Measurements from ENCODE around the gene HIVEP2. TPM values are rescaled to one million over a fixed set of nuclear protein-coding genes. Genes with fewer than 3 reads are reported as not detected.

Gene HIVEP2
- total and polyA plus RNA-seq, 2 donors from 2014 or later = 2.4 to 26.0 TPM

DNA sequence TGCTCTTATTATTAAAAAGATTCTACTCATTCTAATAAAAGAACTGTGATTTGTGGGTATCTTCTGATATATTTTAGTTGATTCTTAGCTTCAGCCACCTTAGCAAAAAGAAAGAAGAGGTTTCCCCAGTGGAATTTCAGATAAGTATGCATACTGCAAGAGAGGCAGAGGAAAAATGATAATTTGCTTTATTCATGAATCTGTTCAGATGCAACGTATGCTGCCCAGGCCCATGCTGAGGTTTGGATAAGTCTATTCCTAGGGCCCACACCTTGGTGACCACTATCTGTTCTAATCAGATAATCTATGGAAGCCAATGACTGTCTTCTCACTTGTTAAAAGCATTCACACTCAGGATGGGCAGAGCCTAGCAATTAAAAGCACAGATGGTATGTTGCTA lies 194.0 kb downstream of the HIVEP2 start:
- Histone ChIP-seq H3K36me3 (ENCODE audit: control insufficient read depth in 2 of 3, insufficient read depth in 3 of 3, low read length in 3 of 3) (peaks cover 0 to 7% (median 0%) of the 10 kb centered on the region in 3 donors), H3K27me3 (ENCODE audit: control insufficient read depth, insufficient read depth, low read length) (no peaks in the 10 kb centered on the region), H3K27ac (ENCODE audit: low read depth in 2 of 2, low read length in 2 of 2) (no peak overlapping the region), H3K9ac (ENCODE audit: low read length in 3 of 3) (no peak overlapping the region), H3K9me3 (ENCODE audit: control insufficient read depth in 2 of 3, insufficient read depth in 1 of 3, low read length in 3 of 3) (no peaks in the 10 kb centered on the region), H3K4me3 (ENCODE audit: low read length in 3 of 3) (no peak overlapping the region), H3K4me1 (ENCODE audit: control insufficient read depth in 2 of 3, insufficient read depth in 2 of 3, low read depth in 1 of 3, low read length in 3 of 3) (no peaks in the 10 kb centered on the region)
- intact Hi-C loops (cut with DNase I) = no loop called here
- DNase-seq (no peak), FAIRE-seq (no peak)
- TF ChIP-seq, protein P1, sequence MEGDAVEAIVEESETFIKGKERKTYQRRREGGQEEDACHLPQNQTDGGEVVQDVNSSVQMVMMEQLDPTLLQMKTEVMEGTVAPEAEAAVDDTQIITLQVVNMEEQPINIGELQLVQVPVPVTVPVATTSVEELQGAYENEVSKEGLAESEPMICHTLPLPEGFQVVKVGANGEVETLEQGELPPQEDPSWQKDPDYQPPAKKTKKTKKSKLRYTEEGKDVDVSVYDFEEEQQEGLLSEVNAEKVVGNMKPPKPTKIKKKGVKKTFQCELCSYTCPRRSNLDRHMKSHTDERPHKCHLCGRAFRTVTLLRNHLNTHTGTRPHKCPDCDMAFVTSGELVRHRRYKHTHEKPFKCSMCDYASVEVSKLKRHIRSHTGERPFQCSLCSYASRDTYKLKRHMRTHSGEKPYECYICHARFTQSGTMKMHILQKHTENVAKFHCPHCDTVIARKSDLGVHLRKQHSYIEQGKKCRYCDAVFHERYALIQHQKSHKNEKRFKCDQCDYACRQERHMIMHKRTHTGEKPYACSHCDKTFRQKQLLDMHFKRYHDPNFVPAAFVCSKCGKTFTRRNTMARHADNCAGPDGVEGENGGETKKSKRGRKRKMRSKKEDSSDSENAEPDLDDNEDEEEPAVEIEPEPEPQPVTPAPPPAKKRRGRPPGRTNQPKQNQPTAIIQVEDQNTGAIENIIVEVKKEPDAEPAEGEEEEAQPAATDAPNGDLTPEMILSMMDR (IDR thresholded peaks at IDR 0.05; ENCODE audit: borderline replicate concordance, extremely low read depth, insufficient read depth) = no peak

DNA sequence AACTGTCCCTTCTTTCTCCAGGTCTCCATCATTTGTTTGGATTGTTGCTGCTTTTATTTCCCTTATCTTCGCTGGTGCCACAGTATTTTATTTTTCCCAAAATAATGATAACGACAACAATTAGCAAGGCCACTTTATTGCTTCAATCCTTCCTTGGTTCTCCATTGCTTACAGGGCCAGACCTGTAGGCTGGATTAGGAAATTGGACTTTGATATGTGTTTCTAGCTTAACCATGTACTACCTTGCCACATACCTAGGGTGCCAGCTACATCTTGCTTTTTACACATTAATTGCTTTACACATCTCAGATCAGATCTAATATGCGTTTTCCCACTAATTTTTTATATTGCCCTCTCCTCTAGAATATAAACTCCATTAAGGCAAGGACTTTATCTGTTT lies 195.4 kb downstream of the HIVEP2 start:
- no peak overlapping the region for H3K27ac ChIP-seq (ENCODE audit: low read depth in 2 of 2, low read length in 2 of 2)
- intact Hi-C loops (cut with DNase I) = no loop called here
- TF ChIP-seq, protein P1 (IDR thresholded peaks at IDR 0.05; ENCODE audit: borderline replicate concordance, extremely low read depth, insufficient read depth) = no peak
- H3K4me3 ChIP-seq (ENCODE audit: low read length in 3 of 3) = no peak overlapping the region
- H3K9me3 ChIP-seq (ENCODE audit: control insufficient read depth in 2 of 3, insufficient read depth in 1 of 3, low read length in 3 of 3) = no peaks in the 10 kb centered on the region
- peaks cover 0 to 7% (median 0%) of the 10 kb centered on the region in 3 donors for H3K36me3 ChIP-seq (ENCODE audit: control insufficient read depth in 2 of 3, insufficient read depth in 3 of 3, low read length in 3 of 3)
- FAIRE-seq = no peak
- no peak for DNase-seq
- H3K27me3 ChIP-seq (ENCODE audit: control insufficient read depth, insufficient read depth, low read length) = no peaks in the 10 kb centered on the region
- no peak overlapping the region for H3K9ac ChIP-seq (ENCODE audit: low read length in 3 of 3)
- H3K4me1 ChIP-seq (ENCODE audit: control insufficient read depth in 2 of 3, insufficient read depth in 2 of 3, low read depth in 1 of 3, low read length in 3 of 3) = no peaks in the 10 kb centered on the region

DNA sequence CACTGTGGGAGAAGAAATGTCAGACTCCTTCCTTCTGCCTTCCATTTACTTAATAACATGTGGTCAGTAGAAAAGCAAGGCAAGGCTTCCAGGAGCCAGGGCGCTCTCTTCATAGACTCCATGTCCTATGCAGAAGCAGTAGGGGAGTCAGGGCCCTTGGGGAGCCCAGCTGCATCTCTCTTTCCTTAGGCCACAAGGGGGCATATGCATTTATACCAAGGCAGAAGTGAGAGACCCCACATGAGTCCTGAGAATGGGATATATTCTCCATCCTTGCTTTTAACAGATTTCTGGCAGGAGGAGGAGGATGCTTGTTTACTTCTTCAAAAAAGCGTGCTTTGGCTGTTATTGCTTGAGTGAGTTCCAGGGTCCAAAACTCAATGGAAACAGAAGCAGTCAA lies 198.5 kb downstream of the HIVEP2 start:
- DNase-seq (peak in 3 of 5 donors; percentile 29 to 68 (median 30)), FAIRE-seq (no peak)
- no peak overlapping the region for H3K27ac ChIP-seq (ENCODE audit: low read depth in 2 of 2, low read length in 2 of 2)
- TF ChIP-seq, protein P1 (IDR thresholded peaks at IDR 0.05; ENCODE audit: borderline replicate concordance, extremely low read depth, insufficient read depth) = peak; percentile 39
- intact Hi-C loops (cut with DNase I) = no loop called here
- H3K27me3 ChIP-seq (ENCODE audit: control insufficient read depth, insufficient read depth, low read length) = no peaks in the 10 kb centered on the region
- H3K4me3 ChIP-seq (ENCODE audit: low read length in 3 of 3) = no peak overlapping the region
- H3K4me1 ChIP-seq (ENCODE audit: control insufficient read depth in 2 of 3, insufficient read depth in 2 of 3, low read depth in 1 of 3, low read length in 3 of 3) = no peaks in the 10 kb centered on the region
- H3K9me3 ChIP-seq (ENCODE audit: control insufficient read depth in 2 of 3, insufficient read depth in 1 of 3, low read length in 3 of 3) = no peaks in the 10 kb centered on the region
- no peak overlapping the region for H3K9ac ChIP-seq (ENCODE audit: low read length in 3 of 3)
- no peaks in the 10 kb centered on the region for H3K36me3 ChIP-seq (ENCODE audit: control insufficient read depth in 2 of 3, insufficient read depth in 3 of 3, low read length in 3 of 3)

DNA sequence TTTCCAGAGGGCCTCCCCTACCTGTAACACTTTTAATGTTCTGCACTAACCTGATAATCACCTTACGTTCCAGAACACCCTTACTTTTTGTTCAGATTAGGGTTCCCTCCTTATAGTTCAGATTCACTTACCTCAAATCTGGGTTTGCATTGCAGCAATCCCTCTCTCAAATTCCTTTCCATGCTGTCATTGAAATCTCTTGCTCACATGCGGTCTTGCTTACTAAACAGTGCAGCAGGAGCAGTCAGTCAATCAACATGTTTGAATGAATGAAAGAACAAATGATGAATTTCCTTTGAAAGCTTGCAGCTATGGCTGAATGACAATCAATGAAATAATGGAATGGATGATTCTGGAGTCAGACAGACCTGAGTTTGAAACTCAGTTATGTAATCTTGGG lies 200.1 kb downstream of the HIVEP2 start:
- DNase-seq (no peak), FAIRE-seq (no peak)
- intact Hi-C loops (cut with DNase I) = no loop called here
- H3K4me3 ChIP-seq (ENCODE audit: low read length in 3 of 3) = no peak overlapping the region
- no peak overlapping the region for H3K27ac ChIP-seq (ENCODE audit: low read depth in 2 of 2, low read length in 2 of 2)
- no peaks in the 10 kb centered on the region for H3K36me3 ChIP-seq (ENCODE audit: control insufficient read depth in 2 of 3, insufficient read depth in 3 of 3, low read length in 3 of 3)
- TF ChIP-seq, protein P1 (IDR thresholded peaks at IDR 0.05; ENCODE audit: borderline replicate concordance, extremely low read depth, insufficient read depth) = no peak
- no peaks in the 10 kb centered on the region for H3K4me1 ChIP-seq (ENCODE audit: control insufficient read depth in 2 of 3, insufficient read depth in 2 of 3, low read depth in 1 of 3, low read length in 3 of 3)
- H3K9ac ChIP-seq (ENCODE audit: low read length in 3 of 3) = no peak overlapping the region
- H3K9me3 ChIP-seq (ENCODE audit: control insufficient read depth in 2 of 3, insufficient read depth in 1 of 3, low read length in 3 of 3) = no peaks in the 10 kb centered on the region
- no peaks in the 10 kb centered on the region for H3K27me3 ChIP-seq (ENCODE audit: control insufficient read depth, insufficient read depth, low read length)
